ENCODE measurements around the gene FAHD2A.
A peak's percentile ranks its signal among the peaks of the same experiment; 100 is the strongest.
"Not testable (repeated sequence)": the region's sequence is repeated elsewhere in the genome, so short reads cannot be mapped to it uniquely, and the experiment has no call there.

FAHD2A gene, protein sequence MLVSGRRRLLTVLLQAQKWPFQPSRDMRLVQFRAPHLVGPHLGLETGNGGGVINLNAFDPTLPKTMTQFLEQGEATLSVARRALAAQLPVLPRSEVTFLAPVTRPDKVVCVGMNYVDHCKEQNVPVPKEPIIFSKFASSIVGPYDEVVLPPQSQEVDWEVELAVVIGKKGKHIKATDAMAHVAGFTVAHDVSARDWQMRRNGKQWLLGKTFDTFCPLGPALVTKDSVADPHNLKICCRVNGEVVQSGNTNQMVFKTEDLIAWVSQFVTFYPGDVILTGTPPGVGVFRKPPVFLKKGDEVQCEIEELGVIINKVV

DNA sequence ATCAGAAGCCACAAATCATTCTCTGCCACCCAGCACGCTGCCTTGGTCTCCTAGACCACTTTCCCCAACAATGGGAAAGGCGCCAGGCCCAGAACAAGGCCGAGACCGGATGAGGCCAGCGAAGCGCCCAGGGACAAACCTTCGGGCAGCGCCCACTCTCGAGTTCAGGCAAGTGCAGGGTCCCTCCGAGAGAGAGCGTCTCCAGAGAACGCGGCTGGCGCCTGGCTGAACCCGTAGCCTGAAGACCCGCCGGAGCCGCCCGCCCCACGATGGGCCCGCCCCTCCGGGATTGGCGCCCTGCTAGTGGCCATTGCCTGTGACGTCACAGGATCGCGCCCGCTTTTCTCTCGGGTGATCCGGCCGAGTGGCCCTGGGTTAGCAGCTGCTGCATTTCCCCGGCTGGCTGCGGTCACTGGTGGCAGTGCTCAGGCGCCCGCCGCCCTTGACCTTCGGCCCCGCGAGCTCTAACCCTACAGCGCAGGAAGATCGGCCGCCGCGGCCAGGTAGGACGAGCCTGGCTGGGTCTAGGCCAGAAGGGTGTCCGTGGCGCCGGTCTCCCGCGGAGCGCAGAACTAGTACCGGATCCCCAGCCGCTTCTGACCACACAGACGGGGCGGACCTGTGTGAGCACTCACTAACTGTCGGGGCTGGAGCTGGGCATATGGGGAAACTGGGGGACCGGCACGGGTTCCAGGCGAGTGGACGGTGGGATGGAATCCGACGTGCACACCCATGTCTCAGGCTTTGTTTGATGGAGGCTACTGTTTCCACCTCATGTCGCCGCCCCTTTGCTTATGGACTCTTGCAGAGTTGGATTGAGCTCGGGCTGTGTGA lies at the start of gene FAHD2A:
Gene FAHD2A (plus strand): TSS at position 339 of the 834 bp plus-strand sequence. CDS start 2,851 bp downstream, outside the sequence.
- DNase-seq (ENCODE audit: low spot score) = peak; percentile 99

DNA sequence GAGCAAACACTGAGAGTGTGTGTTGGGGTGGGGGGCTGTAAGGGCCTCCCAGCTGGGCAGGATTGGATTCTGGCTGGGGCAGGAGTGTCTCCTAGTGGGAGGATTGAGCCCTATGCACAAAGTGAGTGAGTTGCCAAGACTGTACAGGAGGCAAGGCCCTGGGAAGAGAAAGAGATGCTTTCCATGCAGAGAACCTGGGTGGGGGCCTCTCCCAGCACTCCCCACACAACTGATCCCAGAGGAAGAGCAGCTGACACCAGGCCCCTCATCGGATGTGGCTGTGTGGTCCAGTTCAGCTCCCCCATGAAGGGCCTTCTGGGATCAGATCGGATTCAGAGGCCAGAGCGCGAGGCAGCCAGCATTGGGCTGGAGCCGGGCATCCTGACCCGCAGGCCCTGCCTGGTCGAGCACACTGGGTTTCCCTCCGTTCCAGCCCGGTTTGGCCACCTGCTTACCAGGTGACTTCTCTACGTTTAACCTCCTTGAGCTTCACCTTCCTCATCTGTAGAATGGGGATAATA lies 49.4 kb upstream of the FAHD2A start:
- DNase-seq (ENCODE audit: low spot score) = no peak

DNA sequence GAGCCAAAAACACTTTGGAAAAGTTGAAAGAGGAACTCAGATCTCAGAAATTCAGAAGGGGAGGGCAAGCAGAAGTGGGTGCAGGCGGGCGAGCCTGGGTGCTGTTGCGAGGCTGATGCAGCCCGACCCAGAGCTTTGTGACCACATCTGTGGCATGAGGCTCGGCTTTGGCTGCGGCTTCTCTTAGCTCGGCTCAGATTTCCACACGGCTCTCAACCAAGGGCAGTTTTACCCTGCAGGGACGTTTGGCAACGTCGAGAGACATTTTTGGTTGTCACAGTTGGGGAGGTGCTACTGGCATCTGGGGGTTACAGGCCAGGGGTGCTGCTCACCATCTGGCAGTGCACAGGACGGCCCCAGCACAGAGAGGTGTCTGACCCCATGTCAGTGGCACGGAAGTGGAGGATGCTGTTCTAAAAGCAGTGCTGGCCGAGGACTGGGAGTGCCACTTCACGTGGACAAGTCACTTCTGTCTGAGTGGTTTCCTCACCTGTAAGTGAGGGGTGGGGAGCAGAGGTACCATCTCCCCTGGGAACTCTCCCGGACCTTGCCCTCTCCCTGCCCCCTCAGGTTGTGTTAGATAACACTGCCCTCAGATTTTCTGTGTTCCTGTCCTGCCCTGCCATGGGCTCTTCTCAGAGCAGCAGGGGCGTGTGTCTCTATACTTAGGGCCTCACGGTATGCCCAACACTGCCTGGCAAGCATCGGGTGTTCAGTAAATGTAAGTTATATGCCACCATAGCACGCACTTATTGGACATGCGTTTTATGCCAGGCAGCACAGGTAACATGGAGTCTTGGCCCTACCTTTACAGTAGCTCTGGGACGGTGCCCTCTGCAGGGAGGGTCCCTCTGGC lies 48.7 kb upstream of the FAHD2A start:
- no peak for DNase-seq (ENCODE audit: low spot score)

DNA sequence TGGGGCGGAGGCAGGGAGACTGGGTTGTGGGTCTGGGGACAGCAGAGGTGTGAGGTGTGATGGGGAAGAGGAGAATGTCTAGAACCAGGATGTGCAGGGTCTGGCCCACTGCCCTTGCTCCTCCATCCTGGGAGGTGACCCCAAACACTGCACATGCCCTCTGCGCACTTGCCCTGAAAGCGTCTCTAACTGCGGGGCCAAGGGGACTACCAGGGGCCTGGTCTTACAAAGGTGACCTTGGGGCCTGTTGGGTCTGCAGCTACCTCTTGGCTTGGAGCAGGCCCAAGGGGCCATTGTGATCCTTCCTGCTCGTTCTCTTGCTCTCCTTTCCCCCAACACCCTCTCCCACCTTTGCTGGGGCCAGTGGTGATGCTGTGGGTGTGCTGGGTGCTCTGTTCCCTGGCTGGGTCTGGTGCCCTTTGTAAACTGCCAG lies 48.0 kb upstream of the FAHD2A start:
- DNase-seq (ENCODE audit: low spot score) = no peak

DNA sequence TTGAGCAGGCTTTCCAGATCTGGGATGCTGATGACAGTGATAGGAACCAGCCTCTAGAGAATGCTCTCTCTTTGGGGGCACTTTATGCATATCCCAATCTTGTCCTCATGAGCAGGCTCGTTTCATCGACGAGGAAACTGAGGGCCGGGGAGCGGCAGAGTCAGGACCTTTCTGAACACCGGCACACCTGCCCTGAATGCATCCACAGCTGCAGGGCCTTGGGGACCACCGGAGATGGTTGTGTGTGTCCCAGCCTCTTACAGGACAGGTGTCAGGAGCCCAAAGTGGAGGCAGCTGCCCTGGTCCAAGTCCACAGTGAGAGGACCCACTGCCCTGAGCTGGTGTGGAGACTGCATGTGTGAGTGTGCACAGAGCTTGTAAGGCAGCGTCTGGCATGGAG lies 47.6 kb upstream of the FAHD2A start:
- DNase-seq (ENCODE audit: low spot score) = no peak

DNA sequence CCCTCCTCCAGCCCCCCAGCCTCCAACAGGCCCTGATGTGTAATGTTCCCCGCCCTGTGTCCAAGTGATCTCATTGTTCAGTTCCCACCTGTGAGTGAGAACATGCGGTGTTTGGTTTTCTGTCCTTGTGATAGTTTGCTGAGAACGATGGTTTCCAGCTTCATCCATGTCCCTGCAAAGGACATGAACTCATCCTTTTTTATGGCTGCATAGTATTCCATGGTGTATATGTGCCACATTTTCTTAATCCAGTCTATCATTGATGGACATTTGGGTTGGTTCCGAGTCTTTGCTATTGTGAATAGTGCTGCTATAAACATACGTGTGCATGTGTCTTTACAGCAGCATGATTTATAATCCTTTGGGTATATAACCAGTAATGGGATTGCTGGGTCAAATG lies 47.0 kb upstream of the FAHD2A start:
- DNase-seq (ENCODE audit: low spot score) = not testable (repeated sequence)

DNA sequence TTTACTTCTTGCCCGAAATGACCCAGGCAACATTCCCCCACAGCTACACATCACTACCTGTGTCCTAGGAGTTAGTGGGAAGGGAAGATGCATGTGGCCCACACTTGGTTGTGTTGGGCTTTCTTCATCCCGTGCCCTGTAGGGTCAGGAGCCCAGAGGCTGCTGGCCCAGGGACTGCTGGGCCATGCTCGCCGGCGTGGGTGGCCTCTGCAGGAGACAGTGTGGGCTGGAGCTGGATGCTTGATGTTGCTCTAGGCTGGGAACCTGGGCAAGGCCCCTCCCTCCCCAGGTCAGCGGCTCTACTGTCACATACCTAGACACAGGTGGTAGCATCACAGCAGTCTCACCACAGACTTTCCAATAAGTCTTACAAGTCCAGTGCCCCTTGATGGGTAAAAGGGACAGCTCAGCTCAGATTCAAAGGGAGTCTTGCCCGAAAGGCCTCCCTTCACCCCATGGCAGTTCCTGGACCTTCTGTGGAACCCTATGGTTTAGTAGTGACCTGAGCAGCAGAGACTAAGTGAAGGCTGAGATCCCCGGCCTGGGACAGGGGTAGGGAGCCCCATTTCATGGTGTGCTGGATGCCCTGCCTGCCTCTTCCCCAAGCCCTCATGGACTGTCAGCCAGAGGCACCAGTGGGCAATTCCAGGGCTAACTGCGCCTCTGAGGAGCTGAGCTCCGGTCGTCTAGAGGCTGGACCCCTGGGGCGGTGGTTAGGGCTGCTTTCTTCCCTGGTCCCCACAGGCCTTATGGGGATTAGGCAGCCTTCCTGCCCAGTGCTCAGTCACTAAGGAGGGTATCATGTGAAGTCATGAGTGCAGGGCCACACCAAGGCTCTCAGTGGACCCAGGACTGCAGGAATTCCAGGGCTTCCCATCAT lies 45.4 kb upstream of the FAHD2A start:
- DNase-seq (ENCODE audit: low spot score) = no peak

DNA sequence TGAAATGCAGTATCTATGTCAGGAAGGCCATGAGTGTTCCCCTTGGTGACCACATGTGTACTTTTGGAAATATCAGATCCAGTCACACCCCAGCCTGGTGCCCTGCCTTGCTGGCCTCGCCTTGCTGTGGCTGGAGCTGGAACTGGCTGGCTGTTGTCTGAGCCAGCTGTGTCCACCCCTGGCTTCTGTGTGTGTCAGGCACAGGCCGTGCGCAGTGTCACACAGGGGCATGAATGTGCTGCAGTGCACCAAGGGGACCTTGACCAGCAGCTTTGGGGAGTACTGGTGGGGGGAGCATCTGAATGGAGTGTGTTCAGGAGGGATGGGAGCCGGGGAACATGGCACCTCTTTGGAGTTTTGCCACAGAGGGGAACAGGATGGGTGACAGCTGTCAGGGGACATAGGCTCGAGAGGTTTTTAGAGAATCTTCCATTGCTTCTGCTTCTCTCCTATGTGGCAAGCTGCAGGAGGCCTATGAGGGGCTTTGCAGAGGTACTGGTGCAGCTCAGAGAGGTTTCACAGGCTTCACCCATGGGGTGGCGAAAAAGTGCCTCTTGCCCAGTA lies 44.7 kb upstream of the FAHD2A start:
- no peak for DNase-seq (ENCODE audit: low spot score)

DNA sequence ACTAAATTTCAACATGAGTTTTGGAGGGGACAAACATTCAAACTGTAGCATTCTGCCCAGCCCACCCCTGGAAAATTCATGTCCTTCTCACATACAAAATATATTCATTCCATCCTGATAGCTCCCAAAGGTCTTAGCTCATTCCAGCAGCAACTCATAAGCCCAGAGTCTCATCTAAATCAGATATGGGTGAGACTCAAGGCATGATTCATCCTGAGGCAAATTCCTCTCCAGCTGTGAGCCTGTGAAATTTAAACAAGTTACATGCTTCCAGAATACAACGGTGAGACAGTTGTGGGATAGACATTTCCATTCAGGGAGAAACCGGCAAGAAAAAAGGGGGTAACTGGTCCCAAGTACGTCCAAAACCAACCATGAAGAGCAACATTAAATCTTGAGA lies 43.5 kb upstream of the FAHD2A start:
- no peak for DNase-seq (ENCODE audit: low spot score)

DNA sequence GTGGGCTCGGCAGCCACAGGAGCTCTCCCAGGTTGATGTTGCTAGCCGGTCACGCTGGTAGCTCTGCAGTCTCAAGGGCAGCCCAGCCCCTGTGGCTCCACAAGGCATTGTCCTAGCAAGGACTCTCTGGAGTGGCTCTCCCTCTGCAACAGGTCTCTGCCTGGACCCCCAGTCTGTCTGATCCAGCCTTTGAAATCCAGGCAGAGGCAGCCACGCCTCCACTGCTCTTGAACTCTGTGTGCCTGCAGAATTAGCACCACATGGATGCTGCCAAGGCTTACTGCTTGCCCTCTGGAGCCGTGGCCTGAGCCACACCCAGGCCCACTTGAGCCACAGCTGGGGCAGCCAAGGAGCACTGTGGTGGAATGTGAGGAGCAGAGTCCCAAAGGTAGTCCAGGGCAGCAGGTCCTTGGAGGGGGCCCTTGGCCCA lies 43.0 kb upstream of the FAHD2A start:
- DNase-seq (ENCODE audit: low spot score) = no peak

DNA sequence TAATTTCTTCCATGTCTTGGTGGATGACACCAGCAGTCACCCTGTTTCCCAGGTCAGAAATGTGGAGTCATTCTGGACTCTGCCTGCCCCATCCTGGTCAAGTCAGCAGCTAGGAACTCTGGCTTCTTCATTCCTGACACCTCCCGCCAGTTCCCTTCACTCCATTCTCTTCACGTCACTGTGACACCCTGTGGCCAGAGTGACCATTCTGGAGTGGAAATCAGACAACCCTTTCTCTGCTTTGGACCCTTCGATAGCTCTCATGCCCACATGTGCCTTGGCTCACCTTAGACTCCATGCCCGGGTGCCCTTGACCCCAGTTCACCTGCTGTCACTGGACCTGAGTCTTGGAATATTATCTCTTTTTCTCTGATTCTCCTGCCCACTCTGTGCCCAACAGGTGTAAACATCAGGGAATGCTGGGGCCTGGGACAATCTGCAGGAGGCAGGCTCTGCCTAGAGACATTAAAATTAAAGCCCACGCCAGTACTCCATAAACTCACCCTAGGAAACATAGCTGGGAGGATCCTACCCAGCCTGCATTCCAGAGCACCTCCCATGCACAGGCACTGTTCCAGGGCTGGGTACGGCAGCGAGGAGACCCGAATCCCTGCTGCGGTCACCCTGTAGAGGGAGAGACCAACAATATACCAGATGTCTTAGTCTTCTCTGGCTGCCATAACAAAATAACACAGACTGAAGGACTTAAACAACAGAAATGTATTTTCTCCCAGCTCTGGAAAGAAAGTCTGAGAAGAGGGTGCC lies 41.1 kb upstream of the FAHD2A start:
- DNase-seq (ENCODE audit: low spot score) = no peak

DNA sequence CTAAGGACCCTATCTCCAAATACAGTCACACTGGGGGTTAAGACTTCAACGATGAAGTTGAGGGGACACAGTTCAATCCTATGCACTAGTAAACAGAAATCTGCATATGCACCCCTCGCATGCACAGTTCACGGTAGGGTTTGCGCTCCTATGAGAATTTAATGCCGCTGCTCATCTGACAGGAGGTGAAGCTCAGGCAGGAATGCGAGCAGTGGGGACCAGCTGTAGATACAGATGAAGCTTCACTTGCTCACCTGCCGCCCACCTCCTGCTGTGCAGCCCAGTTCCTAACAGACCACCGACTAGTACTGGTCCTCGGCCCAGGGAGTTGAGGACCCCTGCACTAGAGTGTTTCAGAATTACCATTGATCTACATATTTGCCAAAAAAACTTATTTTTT lies 40.0 kb upstream of the FAHD2A start:
- DNase-seq (ENCODE audit: low spot score) = no peak

DNA sequence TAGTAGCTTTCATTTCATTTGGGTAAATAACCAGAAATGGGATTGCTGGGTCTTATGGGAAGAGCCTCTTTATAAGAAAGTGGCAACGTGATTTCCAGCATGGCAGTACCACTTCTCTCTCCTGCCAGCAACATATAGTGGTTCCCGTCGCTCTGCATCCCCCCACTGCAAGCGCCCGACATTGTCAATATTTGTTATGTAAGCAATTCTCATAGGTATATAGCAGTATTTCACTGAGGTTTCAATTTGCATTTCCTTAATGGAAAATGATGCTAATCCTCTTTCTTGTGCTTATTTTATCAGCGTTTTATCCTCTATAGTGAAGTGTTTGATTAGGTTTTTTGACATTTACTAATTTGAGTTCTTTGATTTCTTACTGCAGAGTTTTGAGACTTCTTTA lies 36.0 kb upstream of the FAHD2A start:
- no peak for DNase-seq (ENCODE audit: low spot score)

DNA sequence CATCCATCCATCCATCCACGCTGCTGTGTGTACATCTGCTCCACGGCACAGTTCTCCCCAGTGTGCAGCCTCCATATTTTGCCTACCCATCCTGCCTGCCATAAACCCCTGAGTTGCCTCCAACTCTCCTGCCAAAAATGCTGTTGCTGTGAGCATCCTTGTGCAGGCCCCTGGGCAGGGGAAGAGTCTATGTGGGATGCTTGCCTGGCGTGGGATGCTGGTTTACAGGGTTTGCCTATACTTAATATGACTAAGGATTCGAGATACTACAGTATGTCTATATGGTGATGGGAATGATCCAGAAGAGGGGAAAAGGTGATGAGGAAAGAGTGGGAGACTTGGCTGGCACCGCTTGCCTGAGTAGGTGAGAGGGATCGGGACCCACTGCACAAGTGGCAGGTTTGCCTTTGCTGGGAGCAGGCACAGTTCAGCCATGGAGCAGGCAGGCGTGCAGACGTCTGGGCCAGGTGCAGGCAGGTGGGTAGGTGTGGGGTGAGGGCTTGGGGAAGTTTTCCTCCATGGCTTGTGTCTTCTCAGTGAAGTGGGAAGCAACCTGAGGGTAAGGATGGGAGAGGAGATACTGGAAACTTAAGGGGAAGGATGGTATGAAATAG lies 30.2 kb upstream of the FAHD2A start:
- DNase-seq (ENCODE audit: low spot score) = no peak

DNA sequence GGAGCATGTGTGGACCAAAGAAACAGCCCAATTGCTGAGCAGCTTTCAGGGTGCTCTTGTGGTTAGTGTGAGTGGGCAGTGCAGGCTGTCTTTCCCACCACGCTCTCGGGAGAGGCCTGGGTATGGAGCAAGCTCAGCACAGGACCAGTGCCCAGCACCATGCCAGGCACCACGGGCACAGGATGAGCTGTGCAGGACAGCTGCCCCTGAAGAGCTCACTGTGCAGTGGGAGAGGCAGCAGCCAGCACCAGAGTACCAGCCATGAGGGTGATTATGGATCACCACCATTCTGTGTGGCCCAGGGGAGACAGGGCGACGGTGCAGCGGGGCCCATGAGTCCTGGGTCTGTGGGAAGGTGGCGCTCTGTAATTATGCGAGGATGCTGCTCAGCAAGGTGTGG lies 29.7 kb upstream of the FAHD2A start:
- no peak for DNase-seq (ENCODE audit: low spot score)

DNA sequence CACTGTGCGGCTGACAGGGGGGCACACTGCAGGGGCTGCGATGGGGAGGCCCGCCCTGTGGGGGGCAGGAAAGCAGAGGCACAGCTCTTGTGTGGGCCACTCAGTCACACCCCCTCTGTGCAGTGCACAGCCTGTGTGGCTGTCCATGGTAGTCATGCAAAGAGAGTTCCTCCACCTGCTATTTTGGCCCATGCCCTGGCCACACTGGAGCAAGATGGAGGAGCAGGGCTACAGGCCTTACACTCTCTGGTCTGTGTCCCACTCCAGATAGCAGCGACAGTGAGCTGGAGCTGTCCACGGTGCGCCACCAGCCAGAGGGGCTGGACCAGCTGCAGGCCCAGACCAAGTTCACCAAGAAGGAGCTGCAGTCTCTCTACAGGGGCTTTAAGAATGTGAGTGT lies 28.5 kb upstream of the FAHD2A start:
- DNase-seq (ENCODE audit: low spot score) = no peak

DNA sequence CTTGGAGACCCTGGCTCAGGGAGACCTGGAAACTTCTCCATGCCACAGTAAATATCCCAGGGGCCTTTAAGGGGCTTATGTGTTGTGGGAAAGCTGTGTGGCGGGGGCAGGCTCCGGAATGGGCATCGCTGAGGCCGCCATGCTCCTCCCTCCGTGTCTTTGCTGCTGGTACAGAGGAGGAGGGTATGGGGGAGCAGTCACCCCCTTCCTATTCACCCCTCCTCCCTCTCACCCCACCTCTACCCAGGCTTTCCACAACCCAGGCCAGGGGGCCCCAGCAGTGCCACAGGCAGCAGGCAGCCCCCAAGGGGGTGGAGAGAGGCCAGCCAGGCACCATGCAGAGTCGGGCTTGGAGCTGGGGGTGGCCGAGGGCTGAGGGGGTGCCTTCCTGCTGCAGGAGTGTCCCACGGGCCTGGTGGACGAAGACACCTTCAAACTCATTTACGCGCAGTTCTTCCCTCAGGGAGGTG lies 28.0 kb upstream of the FAHD2A start:
- DNase-seq (ENCODE audit: low spot score) = no peak

DNA sequence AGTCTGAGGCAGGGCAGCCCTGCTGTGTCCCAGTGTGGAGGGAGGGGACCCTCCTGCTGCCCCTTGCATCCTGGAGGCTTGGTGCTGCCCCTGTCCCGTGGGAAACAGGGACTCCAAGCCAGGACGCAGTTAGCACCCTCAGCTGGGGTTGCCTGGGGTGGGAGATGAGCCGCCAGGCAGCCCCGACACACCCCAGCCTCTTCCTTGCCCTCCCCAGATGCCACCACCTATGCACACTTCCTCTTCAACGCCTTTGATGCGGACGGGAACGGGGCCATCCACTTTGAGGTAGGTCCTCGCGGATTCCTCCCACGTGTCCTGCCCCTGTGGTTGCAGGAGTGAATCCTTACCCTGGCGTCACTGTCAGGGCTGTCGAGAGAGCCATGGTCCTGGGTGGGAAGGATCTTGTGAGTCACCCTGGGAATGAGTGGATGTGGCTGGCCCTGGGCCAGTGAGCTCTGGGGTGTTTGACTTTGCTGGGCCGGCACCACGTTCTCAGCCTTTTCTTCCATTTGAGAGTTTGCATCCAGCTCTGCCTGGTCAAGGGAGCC lies 27.5 kb upstream of the FAHD2A start:
- DNase-seq (ENCODE audit: low spot score) = no peak

DNA sequence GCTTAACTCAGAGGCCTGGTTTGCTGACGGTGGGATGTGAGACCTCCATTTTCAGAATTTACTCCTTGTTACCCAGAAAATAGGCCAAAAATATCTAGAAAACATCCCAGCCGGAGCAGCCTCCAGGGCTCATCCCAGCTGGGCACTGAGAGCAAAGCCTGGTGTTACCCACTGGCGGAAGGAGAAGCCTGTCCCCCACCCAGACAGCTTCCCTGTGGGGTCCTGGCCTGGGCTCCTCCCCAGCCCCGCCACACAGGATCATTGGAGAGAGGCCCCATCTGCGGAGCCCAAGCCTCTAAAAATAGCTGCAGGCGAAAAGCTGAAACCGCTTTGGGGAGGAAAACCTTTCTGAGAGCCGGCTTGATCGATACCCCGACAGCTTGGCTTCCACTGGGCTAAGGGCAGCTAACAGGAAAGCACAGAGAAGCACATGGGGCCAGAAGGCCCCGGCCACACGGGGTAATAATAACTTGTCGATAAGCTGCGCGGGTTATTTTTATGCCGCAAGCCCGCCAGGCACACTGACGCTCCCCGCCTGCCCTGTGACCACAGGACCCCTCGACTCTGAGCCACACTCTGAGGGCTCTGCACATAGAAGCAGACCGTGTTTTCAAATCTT lies 26.9 kb upstream of the FAHD2A start:
- DNase-seq (ENCODE audit: low spot score) = no peak

Data from hepatic stellate cell (primary cell).